ENCODE results near the gene CTSD. TPM values are rescaled to one million over a fixed set of nuclear protein-coding genes. Genes with fewer than 3 reads are reported as not detected.

CTSD gene
- total RNA-seq, 1 donor from 2014 or later: 44.9 TPM

DNA sequence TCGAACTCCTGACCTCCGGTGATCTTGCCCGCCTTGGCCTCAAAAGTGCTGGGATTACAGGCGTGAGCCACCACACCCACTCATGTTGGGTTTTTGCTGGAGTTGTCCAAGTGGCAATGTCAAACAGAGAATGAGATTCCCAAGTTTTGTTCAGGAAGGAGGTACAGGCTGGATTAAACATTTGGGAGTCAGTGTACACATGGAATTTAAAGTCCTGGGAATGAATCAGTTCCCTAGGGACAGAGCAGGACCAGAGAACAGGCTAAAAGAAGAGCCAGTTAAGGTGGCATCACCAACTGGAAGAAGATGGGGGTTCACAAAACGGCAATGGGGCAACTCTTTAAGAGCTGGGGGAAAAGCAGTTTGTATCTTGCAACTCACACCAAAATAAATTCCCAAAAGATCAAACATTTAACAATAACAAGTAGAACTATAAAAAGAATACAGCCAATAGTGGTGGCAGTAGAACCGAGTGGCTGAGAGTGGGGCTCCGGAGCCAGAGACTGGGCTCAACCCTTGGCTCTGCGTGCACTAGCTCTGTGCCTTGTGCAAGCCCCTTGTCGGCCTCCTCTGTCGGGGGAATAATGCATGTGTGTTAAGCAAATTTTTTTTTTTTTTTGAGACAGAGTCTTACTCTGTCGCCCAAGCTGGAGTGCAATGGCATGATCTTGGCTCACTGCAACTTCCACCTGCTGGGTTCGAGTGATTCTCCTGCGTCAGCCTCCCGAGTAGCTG, 33.8 kb upstream of the CTSD start:
- no peak overlapping the region for H3K27ac ChIP-seq (ENCODE audit: low read depth, low read length)
- H3K4me3 ChIP-seq (ENCODE audit: low read length in 3 of 3): no peak overlapping the region
- H3K4me1 ChIP-seq (ENCODE audit: control insufficient read depth in 3 of 3, insufficient read depth in 3 of 3, low read length in 3 of 3): no peaks in the 10 kb centered on the region
- H3K36me3 ChIP-seq (ENCODE audit: control insufficient read depth in 3 of 3, insufficient read depth in 3 of 3, low read length in 3 of 3): no peaks in the 10 kb centered on the region
- H3K27me3 ChIP-seq (ENCODE audit: control insufficient read depth in 3 of 3, insufficient read depth in 3 of 3, low read length in 3 of 3): peaks cover 9 to 24% (median 16%) of the 10 kb centered on the region in 3 donors
- H3K9ac ChIP-seq (ENCODE audit: low read depth in 1 of 3, low read length in 3 of 3): no peak overlapping the region
- H3K9me3 ChIP-seq (ENCODE audit: control insufficient read depth in 3 of 3, low read length in 3 of 3): no peaks in the 10 kb centered on the region

DNA sequence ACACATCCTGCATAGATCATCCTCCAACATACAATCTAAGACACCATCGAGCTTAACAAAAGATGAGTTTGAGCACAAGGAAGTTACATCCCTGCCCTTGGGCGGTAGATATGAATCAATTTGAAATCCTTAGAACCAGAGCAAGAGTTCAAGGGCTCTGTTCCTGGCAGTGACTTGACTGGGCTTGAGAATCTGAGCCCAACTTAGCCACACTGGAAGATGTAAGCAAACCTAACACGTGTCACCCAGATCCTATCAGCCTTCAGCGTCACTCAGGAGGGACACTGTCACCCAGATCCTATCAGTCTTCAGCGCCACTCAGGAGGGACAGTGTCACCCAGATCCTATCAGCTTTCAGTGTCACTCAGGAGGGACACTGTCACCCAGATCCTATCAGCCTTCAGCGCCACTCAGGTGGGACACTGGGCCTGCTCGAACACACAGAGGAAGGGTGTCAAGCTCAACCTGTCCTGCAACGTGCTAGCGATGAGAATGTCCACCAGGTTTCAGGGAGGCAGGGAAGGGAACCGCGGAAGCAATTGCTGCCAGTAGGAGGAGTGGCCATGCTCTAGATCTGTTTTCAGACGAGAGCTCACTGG, 32.8 kb upstream of the CTSD start:
- Histone ChIP-seq H3K27ac (ENCODE audit: low read depth, low read length) (no peak overlapping the region), H3K36me3 (ENCODE audit: control insufficient read depth in 3 of 3, insufficient read depth in 3 of 3, low read length in 3 of 3) (no peaks in the 10 kb centered on the region), H3K27me3 (ENCODE audit: control insufficient read depth in 3 of 3, insufficient read depth in 3 of 3, low read length in 3 of 3) (peaks cover 9 to 24% (median 16%) of the 10 kb centered on the region in 3 donors), H3K9me3 (ENCODE audit: control insufficient read depth in 3 of 3, low read length in 3 of 3) (no peaks in the 10 kb centered on the region), H3K4me1 (ENCODE audit: control insufficient read depth in 3 of 3, insufficient read depth in 3 of 3, low read length in 3 of 3) (no peaks in the 10 kb centered on the region), H3K9ac (ENCODE audit: low read depth in 1 of 3, low read length in 3 of 3) (no peak overlapping the region), H3K4me3 (ENCODE audit: low read length in 3 of 3) (no peak overlapping the region)

DNA sequence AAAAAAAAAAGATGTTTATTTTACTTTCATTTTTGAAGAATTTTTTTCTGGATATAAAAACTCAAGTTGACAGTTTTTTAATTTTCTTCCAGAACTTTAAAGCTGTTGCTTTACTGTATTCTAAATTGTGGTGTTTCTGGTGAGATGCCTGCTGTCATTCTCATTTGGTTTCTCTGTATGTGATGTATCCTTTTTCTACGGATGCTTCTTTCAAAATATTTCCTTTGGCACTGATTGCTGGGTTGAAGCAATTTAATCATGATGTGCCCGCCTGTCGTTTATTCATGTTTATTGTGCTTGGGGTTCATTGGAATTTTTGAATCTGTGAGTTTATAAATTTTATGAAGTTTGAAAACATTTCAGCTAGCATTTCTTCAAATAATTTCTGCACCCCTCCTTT, 29.4 kb upstream of the CTSD start:
- Histone ChIP-seq H3K4me1 (ENCODE audit: control insufficient read depth in 3 of 3, insufficient read depth in 3 of 3, low read length in 3 of 3) (no peaks in the 10 kb centered on the region), H3K36me3 (ENCODE audit: control insufficient read depth in 3 of 3, insufficient read depth in 3 of 3, low read length in 3 of 3) (no peaks in the 10 kb centered on the region), H3K9me3 (ENCODE audit: control insufficient read depth in 3 of 3, low read length in 3 of 3) (no peaks in the 10 kb centered on the region), H3K4me3 (ENCODE audit: low read length in 3 of 3) (no peak overlapping the region), H3K27me3 (ENCODE audit: control insufficient read depth in 3 of 3, insufficient read depth in 3 of 3, low read length in 3 of 3) (peaks cover 9 to 20% (median 18%) of the 10 kb centered on the region in 3 donors), H3K27ac (ENCODE audit: low read depth, low read length) (no peak overlapping the region), H3K9ac (ENCODE audit: low read depth in 1 of 3, low read length in 3 of 3) (no peak overlapping the region)

DNA sequence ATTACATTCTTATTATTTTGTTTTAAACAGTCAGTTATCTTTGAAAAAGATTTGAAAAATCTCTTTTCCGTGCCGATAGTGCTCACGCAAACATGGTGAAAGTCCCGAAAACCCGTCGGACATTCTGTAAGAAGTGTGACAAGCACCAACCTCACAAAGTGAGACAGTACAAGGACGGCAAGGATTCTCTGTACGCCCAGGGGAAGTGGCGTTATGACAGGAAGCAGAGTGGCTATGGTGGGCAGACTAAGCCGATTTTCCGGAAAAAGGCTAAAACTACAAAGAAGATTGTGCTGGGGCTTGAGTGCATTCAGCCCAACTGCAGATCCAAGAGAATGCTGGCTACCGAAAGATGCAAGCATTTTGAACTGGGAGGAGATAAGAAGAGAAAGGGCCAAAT, 28.7 kb upstream of the CTSD start:
- H3K27ac ChIP-seq (ENCODE audit: low read depth, low read length): no peak overlapping the region
- no peaks in the 10 kb centered on the region for H3K9me3 ChIP-seq (ENCODE audit: control insufficient read depth in 3 of 3, low read length in 3 of 3)
- no peaks in the 10 kb centered on the region for H3K4me1 ChIP-seq (ENCODE audit: control insufficient read depth in 3 of 3, insufficient read depth in 3 of 3, low read length in 3 of 3)
- no peak overlapping the region for H3K4me3 ChIP-seq (ENCODE audit: low read length in 3 of 3)
- H3K36me3 ChIP-seq (ENCODE audit: control insufficient read depth in 3 of 3, insufficient read depth in 3 of 3, low read length in 3 of 3): no peaks in the 10 kb centered on the region
- H3K9ac ChIP-seq (ENCODE audit: low read depth in 1 of 3, low read length in 3 of 3): no peak overlapping the region
- H3K27me3 ChIP-seq (ENCODE audit: control insufficient read depth in 3 of 3, insufficient read depth in 3 of 3, low read length in 3 of 3): peaks cover 9 to 19% (median 15%) of the 10 kb centered on the region in 3 donors

DNA sequence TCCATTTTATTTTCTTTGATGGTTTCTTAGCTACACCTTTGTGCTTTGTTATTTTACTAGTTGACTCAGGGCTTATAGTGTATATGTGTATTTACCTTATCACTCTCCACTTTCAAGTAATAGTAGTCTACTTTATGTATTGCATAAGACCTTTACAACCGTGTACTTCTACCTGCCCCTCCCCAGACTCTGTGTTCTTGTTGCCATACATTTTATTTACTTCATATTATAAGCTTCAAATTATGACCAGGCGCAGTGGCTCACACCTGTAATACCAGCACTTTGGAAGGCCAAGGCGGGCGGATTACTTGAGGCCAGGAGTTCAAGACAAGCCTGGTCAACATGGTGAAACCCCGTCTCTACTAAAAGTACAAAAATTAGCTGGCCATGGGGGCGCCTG, 28.2 kb upstream of the CTSD start:
- Histone ChIP-seq H3K9me3 (ENCODE audit: control insufficient read depth in 3 of 3, low read length in 3 of 3) (no peaks in the 10 kb centered on the region), H3K4me3 (ENCODE audit: low read length in 3 of 3) (no peak overlapping the region), H3K27me3 (ENCODE audit: control insufficient read depth in 3 of 3, insufficient read depth in 3 of 3, low read length in 3 of 3) (peaks cover 9 to 17% (median 12%) of the 10 kb centered on the region in 3 donors), H3K27ac (ENCODE audit: low read depth, low read length) (no peak overlapping the region), H3K9ac (ENCODE audit: low read depth in 1 of 3, low read length in 3 of 3) (no peak overlapping the region), H3K36me3 (ENCODE audit: control insufficient read depth in 3 of 3, insufficient read depth in 3 of 3, low read length in 3 of 3) (no peaks in the 10 kb centered on the region), H3K4me1 (ENCODE audit: control insufficient read depth in 3 of 3, insufficient read depth in 3 of 3, low read length in 3 of 3) (no peaks in the 10 kb centered on the region)

DNA sequence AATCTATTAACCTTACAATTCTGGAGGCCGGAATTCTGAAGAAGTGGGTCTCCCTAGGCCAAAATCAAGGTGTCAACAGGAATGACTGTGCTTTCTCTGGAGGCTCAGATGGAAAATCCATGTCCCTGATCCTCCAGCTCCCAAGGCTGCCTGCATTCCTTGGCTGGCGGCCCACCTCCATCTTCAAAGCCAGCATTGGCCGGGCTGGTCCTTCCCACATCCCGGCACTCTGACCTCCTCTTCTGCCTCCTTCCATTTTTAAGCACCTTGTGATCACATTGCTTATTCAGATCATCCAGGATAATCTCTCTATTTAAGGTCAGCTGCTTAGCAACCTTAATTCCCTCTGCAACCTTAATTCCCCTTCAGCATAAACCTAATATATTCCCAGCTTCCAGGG, 22.7 kb upstream of the CTSD start:
- no peaks in the 10 kb centered on the region for H3K36me3 ChIP-seq (ENCODE audit: control insufficient read depth in 3 of 3, insufficient read depth in 3 of 3, low read length in 3 of 3)
- H3K9ac ChIP-seq (ENCODE audit: low read depth in 1 of 3, low read length in 3 of 3): no peak overlapping the region
- H3K4me3 ChIP-seq (ENCODE audit: low read length in 3 of 3): no peak overlapping the region
- peaks cover 0 to 5% (median 0%) of the 10 kb centered on the region in 3 donors for H3K27me3 ChIP-seq (ENCODE audit: control insufficient read depth in 3 of 3, insufficient read depth in 3 of 3, low read length in 3 of 3)
- H3K4me1 ChIP-seq (ENCODE audit: control insufficient read depth in 3 of 3, insufficient read depth in 3 of 3, low read length in 3 of 3): peaks cover 0 to 2% (median 0%) of the 10 kb centered on the region in 3 donors
- no peaks in the 10 kb centered on the region for H3K9me3 ChIP-seq (ENCODE audit: control insufficient read depth in 3 of 3, low read length in 3 of 3)
- H3K27ac ChIP-seq (ENCODE audit: low read depth, low read length): no peak overlapping the region

DNA sequence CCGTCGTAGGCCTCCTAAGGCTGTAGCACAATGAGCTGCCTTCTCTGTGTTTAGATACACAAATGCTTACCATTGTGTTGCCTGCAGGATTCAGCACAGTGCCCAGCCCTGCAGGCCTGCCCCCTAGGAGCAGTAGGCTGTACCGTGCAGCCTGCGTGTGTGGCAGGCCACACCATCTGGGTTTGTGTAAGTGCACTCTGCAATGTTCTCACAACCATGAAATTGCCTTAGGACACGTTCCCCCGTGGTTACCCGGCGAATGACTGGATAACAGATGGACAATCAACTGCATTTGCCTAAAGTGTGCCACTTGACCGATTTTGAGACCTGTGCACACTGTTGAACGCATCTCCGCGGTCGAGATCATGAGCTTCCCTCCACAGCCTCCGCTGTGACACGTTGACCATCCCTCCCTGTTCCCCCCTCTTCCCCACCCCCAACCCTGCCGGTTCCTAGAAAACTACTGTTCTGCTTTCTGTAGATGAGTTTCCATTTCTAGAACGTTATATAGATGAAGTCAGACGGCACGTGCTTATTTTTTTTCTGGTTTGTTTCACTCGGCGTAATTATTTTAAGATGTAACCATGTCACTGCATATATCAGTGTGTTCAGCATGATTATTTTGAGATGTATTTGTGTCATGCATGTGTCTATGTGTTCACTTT, 22.2 kb upstream of the CTSD start:
- Histone ChIP-seq H3K27ac (ENCODE audit: low read depth, low read length) (no peak overlapping the region), H3K27me3 (ENCODE audit: control insufficient read depth in 3 of 3, insufficient read depth in 3 of 3, low read length in 3 of 3) (peaks cover 0 to 8% (median 0%) of the 10 kb centered on the region in 3 donors), H3K36me3 (ENCODE audit: control insufficient read depth in 3 of 3, insufficient read depth in 3 of 3, low read length in 3 of 3) (no peaks in the 10 kb centered on the region), H3K4me1 (ENCODE audit: control insufficient read depth in 3 of 3, insufficient read depth in 3 of 3, low read length in 3 of 3) (peaks cover 0 to 2% (median under 1%) of the 10 kb centered on the region in 3 donors), H3K4me3 (ENCODE audit: low read length in 3 of 3) (no peak overlapping the region), H3K9ac (ENCODE audit: low read depth in 1 of 3, low read length in 3 of 3) (no peak overlapping the region), H3K9me3 (ENCODE audit: control insufficient read depth in 3 of 3, low read length in 3 of 3) (no peaks in the 10 kb centered on the region)

DNA sequence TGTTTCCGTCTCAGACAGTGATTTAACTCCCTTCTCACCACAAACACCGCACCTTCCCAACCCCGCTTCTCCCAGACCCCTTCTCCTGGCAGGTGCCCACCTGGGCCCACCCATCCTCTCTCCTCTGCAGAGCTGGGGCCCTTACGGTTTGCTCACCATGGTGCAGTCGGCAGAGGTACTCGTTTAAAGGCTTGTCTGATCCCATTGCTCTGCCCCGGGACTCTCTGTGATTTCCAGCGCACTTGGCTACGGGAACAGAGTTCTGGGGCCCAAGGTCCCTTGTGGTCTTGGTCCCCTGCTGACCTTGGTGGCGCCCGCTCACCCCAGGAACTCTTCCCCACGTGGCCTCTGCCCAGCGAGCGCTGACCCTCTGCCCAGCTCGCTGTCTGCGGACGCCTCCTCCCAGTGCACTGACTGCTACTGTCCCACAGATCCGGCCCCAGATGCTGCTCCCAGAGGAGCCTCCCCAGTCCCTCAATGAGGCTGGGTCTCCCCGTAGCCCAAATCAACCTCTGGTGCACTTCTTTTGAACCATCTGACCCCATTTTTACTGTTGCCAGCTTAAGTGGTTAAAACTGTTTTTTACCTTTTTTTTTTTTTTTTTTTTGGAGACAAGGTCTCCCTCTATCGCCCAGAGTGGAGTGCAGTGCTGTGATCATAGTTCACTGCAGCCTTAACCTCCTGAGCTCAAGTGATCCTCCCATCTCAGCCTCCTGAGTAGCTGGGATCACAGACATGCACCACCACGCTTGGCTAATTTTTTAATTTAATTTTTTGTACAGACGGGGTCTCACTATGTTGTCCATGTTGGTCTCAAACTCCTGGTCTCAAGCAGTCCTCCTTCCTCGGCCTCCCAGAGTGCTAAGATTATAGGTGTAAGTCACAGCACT, 21.3 kb upstream of the CTSD start:
- peaks cover 0 to 11% (median 0%) of the 10 kb centered on the region in 3 donors for H3K27me3 ChIP-seq (ENCODE audit: control insufficient read depth in 3 of 3, insufficient read depth in 3 of 3, low read length in 3 of 3)
- no peak overlapping the region for H3K9ac ChIP-seq (ENCODE audit: low read depth in 1 of 3, low read length in 3 of 3)
- H3K4me1 ChIP-seq (ENCODE audit: control insufficient read depth in 3 of 3, insufficient read depth in 3 of 3, low read length in 3 of 3): peaks cover 0 to 3% (median 2%) of the 10 kb centered on the region in 3 donors
- no peaks in the 10 kb centered on the region for H3K9me3 ChIP-seq (ENCODE audit: control insufficient read depth in 3 of 3, low read length in 3 of 3)
- no peak overlapping the region for H3K27ac ChIP-seq (ENCODE audit: low read depth, low read length)
- no peak overlapping the region for H3K4me3 ChIP-seq (ENCODE audit: low read length in 3 of 3)
- no peaks in the 10 kb centered on the region for H3K36me3 ChIP-seq (ENCODE audit: control insufficient read depth in 3 of 3, insufficient read depth in 3 of 3, low read length in 3 of 3)

DNA sequence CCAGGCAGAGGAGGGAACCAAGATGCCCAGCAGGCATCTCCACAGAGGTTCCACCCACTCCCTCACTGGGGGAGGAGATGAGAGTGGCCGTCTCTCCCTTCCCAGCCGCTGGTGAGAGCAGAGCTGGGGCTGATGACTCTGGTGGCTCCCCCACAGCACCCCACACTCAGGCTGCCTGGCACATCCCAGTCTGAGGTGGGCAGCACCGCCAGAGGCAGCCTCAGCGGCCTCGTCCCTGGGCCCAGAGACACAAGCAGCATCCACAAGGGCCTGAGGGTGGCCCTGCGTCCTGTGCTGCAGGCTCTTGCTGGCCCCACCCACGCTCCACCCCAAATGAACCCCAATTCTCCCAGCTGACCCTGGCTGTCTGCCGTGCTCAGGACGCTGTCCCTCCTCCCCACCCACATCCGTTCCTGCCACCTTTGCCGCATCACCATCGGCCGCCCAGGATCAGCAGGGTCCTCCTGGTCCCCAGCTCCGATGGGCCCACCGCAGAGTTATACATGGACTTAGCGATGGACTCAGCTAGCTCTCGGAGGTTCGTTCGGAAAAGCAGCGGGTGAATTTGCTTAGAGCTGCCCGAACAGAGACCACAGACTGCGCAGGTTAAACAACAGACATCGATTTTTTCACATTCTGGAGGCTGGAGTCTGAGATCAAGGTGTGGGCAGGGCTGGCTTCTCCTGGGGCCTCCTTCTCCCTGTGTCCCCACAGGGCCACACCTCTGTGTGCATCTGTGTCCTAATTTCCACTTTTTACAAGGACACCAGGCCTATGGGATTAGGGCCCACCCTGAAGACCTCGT, 20.2 kb upstream of the CTSD start:
- Histone ChIP-seq H3K4me1 (ENCODE audit: control insufficient read depth in 3 of 3, insufficient read depth in 3 of 3, low read length in 3 of 3) (peaks cover 0 to 3% (median 2%) of the 10 kb centered on the region in 3 donors), H3K9ac (ENCODE audit: low read depth in 1 of 3, low read length in 3 of 3) (no peak overlapping the region), H3K9me3 (ENCODE audit: control insufficient read depth in 3 of 3, low read length in 3 of 3) (no peaks in the 10 kb centered on the region), H3K4me3 (ENCODE audit: low read length in 3 of 3) (no peak overlapping the region), H3K36me3 (ENCODE audit: control insufficient read depth in 3 of 3, insufficient read depth in 3 of 3, low read length in 3 of 3) (no peaks in the 10 kb centered on the region), H3K27ac (ENCODE audit: low read depth, low read length) (no peak overlapping the region), H3K27me3 (ENCODE audit: control insufficient read depth in 3 of 3, insufficient read depth in 3 of 3, low read length in 3 of 3) (peaks cover 0 to 19% (median 0%) of the 10 kb centered on the region in 3 donors)
